Measurements from ENCODE around the gene CST4.
"Not testable (repeated sequence)": the region's sequence is repeated elsewhere in the genome, so short reads cannot be mapped to it uniquely, and the experiment has no call there.

Gene CST4

GRCh38 chr20:23659989-23660837 is 28.6 kb downstream of the CST4 start:
- DNase-seq (ENCODE audit: low read depth), result no peak

GRCh38 chr20:23659610-23659988 is 29.2 kb downstream of the CST4 start:
- not testable (repeated sequence) for DNase-seq (ENCODE audit: low read depth)

GRCh38 chr20:23658989-23659609 is 29.7 kb downstream of the CST4 start:
- DNase-seq (ENCODE audit: low read depth), result no peak

- DNase-seq (ENCODE audit: low read depth), result no peak
Observed at GRCh38 chr20:23658336-23658735, 30.5 kb downstream of the CST4 start.

GRCh38 chr20:23657202-23657601 is 31.6 kb downstream of the CST4 start:
- no peak for DNase-seq (ENCODE audit: low read depth)

- DNase-seq (ENCODE audit: low read depth), result no peak
Observed at GRCh38 chr20:23656372-23656771, 32.5 kb downstream of the CST4 start.

GRCh38 chr20:23655491-23656211 is 33.2 kb downstream of the CST4 start:
- DNase-seq (ENCODE audit: low read depth), result no peak

- DNase-seq (ENCODE audit: low read depth), result no peak
Observed at GRCh38 chr20:23654717-23655116, 34.1 kb downstream of the CST4 start.

GRCh38 chr20:23654000-23654399 is 34.8 kb downstream of the CST4 start:
- DNase-seq (ENCODE audit: low read depth), result no peak

- no peak for DNase-seq (ENCODE audit: low read depth)
Observed at GRCh38 chr20:23653400-23653938, 35.4 kb downstream of the CST4 start.

GRCh38 chr20:23652926-23653325 is 35.9 kb downstream of the CST4 start:
- DNase-seq (ENCODE audit: low read depth), result no peak

- DNase-seq (ENCODE audit: low read depth), result no peak
Observed at GRCh38 chr20:23652371-23652770, 36.5 kb downstream of the CST4 start.

GRCh38 chr20:23651117-23651516 is 37.7 kb downstream of the CST4 start:
- no peak for DNase-seq (ENCODE audit: low read depth)

GRCh38 chr20:23649830-23650417 is 38.9 kb downstream of the CST4 start:
- no peak for DNase-seq (ENCODE audit: low read depth)

GRCh38 chr20:23649242-23649641 is 39.6 kb downstream of the CST4 start:
- DNase-seq (ENCODE audit: low read depth), result no peak

GRCh38 chr20:23647346-23647745 is 41.5 kb downstream of the CST4 start:
- DNase-seq (ENCODE audit: low read depth), result no peak

- DNase-seq (ENCODE audit: low read depth), result no peak
Observed at GRCh38 chr20:23646106-23646873, 42.5 kb downstream of the CST4 start.

- no peak for DNase-seq (ENCODE audit: low read depth)
Observed at GRCh38 chr20:23645575-23645974, 43.3 kb downstream of the CST4 start.

GRCh38 chr20:23644164-23644563 is 44.7 kb downstream of the CST4 start:
- DNase-seq (ENCODE audit: low read depth), result no peak

- DNase-seq (ENCODE audit: low read depth), result no peak
Observed at GRCh38 chr20:23643659-23644058, 45.2 kb downstream of the CST4 start.

GRCh38 chr20:23641936-23642751 is 46.7 kb downstream of the CST4 start:
- DNase-seq (ENCODE audit: low read depth), result no peak
